CD4-positive, alpha-beta T cell treated with Interleukin-6 for 4 hours (primary cell): ENCODE data around the gene HES4.
A peak's percentile ranks its signal among the peaks of the same experiment; 100 is the strongest.

ENCODE experiments used
- DNase-seq: peaks from one replicate; pipeline ENCODE4 v3.0.0-alpha.2; 2020; ENCODE audit warnings: mixed read lengths

Gene HES4

GRCh38 chr1:965526-966134 lies 34.3 kb downstream of the HES4 start:
- no peak for DNase-seq

- DNase-seq = no peak
Observed at GRCh38 chr1:964691-965525, 35.0 kb downstream of the HES4 start.

- DNase-seq = no peak
Observed at GRCh38 chr1:963746-964525, 36.0 kb downstream of the HES4 start.

- DNase-seq = no peak
Observed at GRCh38 chr1:963301-963651, 36.6 kb downstream of the HES4 start.

GRCh38 chr1:962381-963300 lies 37.3 kb downstream of the HES4 start:
- DNase-seq = no peak

GRCh38 chr1:961132-961669 lies 38.7 kb downstream of the HES4 start:
- no peak for DNase-seq

GRCh38 chr1:960363-961131 lies 39.4 kb downstream of the HES4 start, which contains the start of gene KLHL17:
KLHL17 (plus strand) TSS chr1:960584; CDS start chr1:960694, 110 bp downstream.
- DNase-seq = peak; percentile 83

GRCh38 chr1:959731-960362 lies 40.0 kb downstream of the HES4 start:
- peak; percentile 21 for DNase-seq

- peak; percentile 96 for DNase-seq
Observed at GRCh38 chr1:958823-959730, 40.8 kb downstream of the HES4 start, which contains the start of gene NOC2L. NOC2L (minus strand) TSS chr1:959256; CDS start chr1:959240, 16 bp downstream.

- DNase-seq = no peak
Observed at GRCh38 chr1:956636-957035, 43.3 kb downstream of the HES4 start.

- no peak for DNase-seq
Observed at GRCh38 chr1:955474-955873, 44.4 kb downstream of the HES4 start.

- no peak for DNase-seq
Observed at GRCh38 chr1:954927-955326, 45.0 kb downstream of the HES4 start.

GRCh38 chr1:953524-954320 lies 46.2 kb downstream of the HES4 start:
- no peak for DNase-seq

GRCh38 chr1:952603-953002 lies 47.3 kb downstream of the HES4 start:
- DNase-seq = no peak

GRCh38 chr1:952201-952600 lies 47.7 kb downstream of the HES4 start:
- DNase-seq = no peak

GRCh38 chr1:951364-951763 lies 48.5 kb downstream of the HES4 start:
- DNase-seq = no peak

GRCh38 chr1:950881-951280 lies 49.0 kb downstream of the HES4 start:
- no peak for DNase-seq

- DNase-seq = no peak
Observed at GRCh38 chr1:950268-950667, 49.6 kb downstream of the HES4 start.
